ENCODE data around the gene SAE1. TPM values are rescaled to one million over a fixed set of nuclear protein-coding genes. Genes with fewer than 3 reads are reported as not detected.
A peak's percentile ranks its signal among the peaks of the same experiment; 100 is the strongest.

The SAE1 gene
- total and polyA plus RNA-seq, 2 of the 4 experiments (the other 2 are of a cell fraction), result 165 to 184 TPM

DNA sequence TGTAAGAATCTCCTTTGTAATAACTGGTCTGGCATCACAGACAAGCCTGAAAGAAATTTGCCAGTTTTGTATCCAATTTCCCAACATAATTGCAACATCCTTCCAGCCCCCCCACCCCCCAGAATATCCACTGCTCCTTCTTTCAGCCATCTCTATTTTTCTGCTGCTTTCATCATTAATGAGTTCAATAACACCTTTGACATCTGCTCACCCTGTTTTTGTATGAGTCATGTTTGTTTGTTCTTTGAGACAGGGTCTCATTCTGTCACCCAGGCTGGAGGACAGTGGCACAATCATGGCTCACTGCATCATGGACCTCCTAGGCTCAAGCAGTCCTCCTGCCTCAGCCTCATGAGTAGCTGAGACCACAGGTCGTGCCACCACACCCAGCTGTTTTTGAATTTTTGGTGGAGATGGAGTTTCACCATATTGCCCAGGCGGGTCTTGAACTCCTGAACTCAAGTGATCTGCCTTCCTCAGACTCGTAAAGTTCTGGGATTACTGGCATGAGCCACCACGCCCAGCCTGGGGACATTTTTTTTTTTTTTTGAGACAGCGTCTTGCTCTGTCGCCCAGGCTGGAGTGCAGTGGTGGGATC lies 10.1 kb upstream of the SAE1 start:
- Histone ChIP-seq H2BK5ac (ENCODE audit: low read depth, low read length, poor library complexity, severe bottlenecking) (peak overlapping the region; percentile 54), H3K9me3 (ENCODE audit: control insufficient read depth, insufficient read depth, low read length) (no peaks in the 10 kb centered on the region), H2AK9ac (replicated peaks; ENCODE audit: low read depth, low read length, poor library complexity) (no peak overlapping the region), H4K91ac (ENCODE audit: insufficient read depth, low read depth, low read length) (no peak overlapping the region), H3K4me3 (ENCODE audit: insufficient read depth, low read depth, low read length) (no peak overlapping the region), H3K27me3 (ENCODE audit: control insufficient read depth, insufficient read depth, low read length) (no peaks in the 10 kb centered on the region), H3K4ac (ENCODE audit: low read depth, low read length) (peak overlapping the region; percentile 56), H4K20me1 (ENCODE audit: insufficient read depth, low read length) (no peaks in the 10 kb centered on the region), H3K9me1 (ENCODE audit: insufficient read depth, low read length) (0 out of 2 replicates have a peak, but pooled peaks cover 3% of the 10 kb centered on the region), H3K4me1 (ENCODE audit: control insufficient read depth, insufficient read depth, low read length) (peaks cover 5% of the 10 kb centered on the region), H4K8ac (ENCODE audit: low read depth in 2 of 2, low read length in 2 of 2) (0 out of 4 replicates have a peak overlapping the region, but pooled peaks of 1 of the 2 experiments have one; percentile 28), H3K4me2 (ENCODE audit: low read depth, low read length) (no peak overlapping the region), H3K9ac (ENCODE audit: low read depth, low read length) (no peak overlapping the region), H3K14ac (replicated peaks; ENCODE audit: low read depth, low read length) (peak overlapping the region; percentile 65; the same call in 1 of the 2 replicates), H3K27ac (ENCODE audit: insufficient read depth, low read length) (no peak overlapping the region), H2BK20ac (ENCODE audit: low read depth, low read length) (peak overlapping the region; percentile 38), H3K23ac (ENCODE audit: low read depth, low read length) (peak overlapping the region; percentile 50; the same call in 1 of the 2 replicates), H3K18ac (ENCODE audit: low read depth, low read length) (no peak overlapping the region), H2BK15ac (ENCODE audit: low read depth, low read length) (peak overlapping the region; percentile 83; the same call in 2 of the 3 replicates), H2AK5ac (ENCODE audit: low read depth, low read length) (peak overlapping the region; percentile 56), H3K56ac (ENCODE audit: extremely low read depth, insufficient read depth, low read length) (no peak overlapping the region), H3K79me1 (ENCODE audit: low read depth in 1 of 2, low read length in 2 of 2) (no peaks in the 10 kb centered on the region; a peak in 1 of 4 replicates), H2BK120ac (ENCODE audit: low read depth, low read length) (no peak overlapping the region), H3K36me3 (ENCODE audit: control insufficient read depth, insufficient read depth, low read length) (no peaks in the 10 kb centered on the region), H4K5ac (ENCODE audit: low read depth, low read length) (no peak overlapping the region), H2AFZ (replicated peaks; ENCODE audit: low read length, poor library complexity) (no peak overlapping the region)
- CTCF ChIA-PET, result no interaction called here
- in situ Hi-C loops (cut with MboI; ENCODE audit: low sequenced_read_pairs) (loop anchor here (10.0 kb wide), 1 partner anchor 106 kb away; the partner anchor contains the start of gene NPAS1), dilution Hi-C loops (cut with HindIII; ENCODE audit: low sequenced_read_pairs, unreplicated experiment) (no loop called here), intact Hi-C loops (cut with micrococcal nuclease) (no loop called here)
- TF ChIP-seq POLR2A (IDR thresholded peaks at IDR 0.05; ENCODE audit: low read depth, low read length), result no peak
- TF ChIP-seq MAFK (IDR thresholded peaks at IDR 0.05; ENCODE audit: low read depth, low read length), result no peak
- no peak for TF ChIP-seq FOS (IDR thresholded peaks at IDR 0.05; ENCODE audit: low read depth, low read length)
- TF ChIP-seq NFE2L2 (IDR thresholded peaks at IDR 0.05; ENCODE audit: low read depth, low read length), result no peak
- TF ChIP-seq CEBPB (IDR thresholded peaks at IDR 0.05; ENCODE audit: low read depth, low read length), result 0 out of 2 replicates have a peak, but pooled peaks have one; percentile 3
- no peak for TF ChIP-seq SMC3 (IDR thresholded peaks at IDR 0.05; ENCODE audit: low read depth, low read length)
- TF ChIP-seq RFX5 (IDR thresholded peaks at IDR 0.05; ENCODE audit: low read depth, low read length), result no peak
- ATAC-seq (ENCODE audit: low read depth), result no peak
- WGBS, 2 experiments (ENCODE audit: extremely low coverage in 2 of 2, insufficient read length in 1 of 2), result 100% methylated on average over 2 of the region's 6 CpGs; no CpG with 5 or more reads in 1 of the 2 experiments
- no peak for DNase-seq
- POLR2A ChIA-PET (ENCODE audit: unreplicated experiment), result no interaction called here
- BruUV-seq (replicated peaks), result no TSS peak

Data from IMR-90 (cell line).